HG03442 (cell line): Measurements from ENCODE around the gene OR56B1.

Source experiments
- ATAC-seq: cut with Tn5 transposase; IDR thresholded peaks from one replicate; pipeline ENCODE4 v1.9.1; 2021; ENCODE audit warnings: mild to moderate bottlenecking, moderate library complexity; ENCODE audit not compliant: unreplicated experiment

OR56B1 gene

DNA sequence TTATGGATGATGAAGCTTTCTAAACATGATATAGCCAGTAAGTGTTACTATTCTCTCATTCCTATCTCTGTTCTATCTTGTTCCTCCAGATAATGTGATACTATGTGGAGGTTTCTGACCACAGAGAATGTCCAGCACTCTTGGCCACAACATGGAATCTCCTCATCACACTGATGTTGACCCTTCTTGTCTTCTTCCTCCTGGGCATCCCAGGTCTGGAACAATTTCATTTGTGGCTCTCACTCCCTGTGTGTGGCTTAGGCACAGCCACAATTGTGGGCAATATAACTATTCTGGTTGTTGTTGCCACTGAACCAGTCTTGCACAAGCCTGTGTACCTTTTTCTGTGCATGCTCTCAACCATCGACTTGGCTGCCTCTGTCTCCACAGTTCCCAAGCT lies 9.9 kb upstream of the OR56B1 start:
- ATAC-seq, result no peak

DNA sequence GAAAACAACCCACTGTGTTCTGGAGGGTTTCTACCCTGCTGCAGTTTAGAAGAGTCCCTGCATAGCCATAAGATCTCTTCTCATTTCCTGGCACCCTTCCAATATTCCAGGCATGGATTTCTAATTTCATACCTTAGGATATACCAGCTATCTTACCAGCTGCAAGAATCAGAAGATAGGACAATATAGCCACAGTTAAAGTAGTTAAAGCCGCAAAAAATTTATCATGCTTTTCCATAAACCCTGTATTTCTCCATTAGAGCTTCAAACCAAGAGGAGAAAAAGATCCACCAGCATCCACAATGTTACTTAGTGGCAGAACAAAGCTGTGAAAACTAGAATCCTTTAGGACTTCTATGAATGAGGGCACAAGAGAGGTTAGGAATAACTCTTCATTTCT lies 8.6 kb upstream of the OR56B1 start:
- ATAC-seq, result no peak

- no peak for ATAC-seq
These were observed 843 bp downstream of the OR56B1 start for GRCh38 chr11:5737091-5737490.

- no peak for ATAC-seq
These were observed 1.6 kb downstream of the OR56B1 start for GRCh38 chr11:5737670-5738392.

- ATAC-seq, result no peak
These were observed 2.2 kb downstream of the OR56B1 start for GRCh38 chr11:5738431-5738830.

DNA sequence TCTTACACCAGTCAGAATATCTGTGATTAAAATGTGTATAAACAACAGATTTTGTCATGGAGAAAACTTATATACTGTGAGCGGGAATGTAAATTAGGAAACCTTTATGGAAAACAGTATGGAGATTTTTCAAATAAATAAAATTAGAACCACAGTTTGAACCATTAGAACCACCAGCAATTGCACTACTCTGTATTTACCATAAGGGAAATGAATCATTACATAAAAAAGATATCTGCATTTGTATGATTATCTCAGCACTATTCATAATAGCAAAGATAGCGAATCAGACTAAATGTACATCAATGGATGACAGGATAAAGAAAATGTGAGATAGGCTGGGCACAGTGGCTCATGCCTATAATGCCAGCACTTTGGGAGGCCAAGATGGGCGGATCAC lies 10.4 kb downstream of the OR56B1 start:
- ATAC-seq, result no peak

- no peak for ATAC-seq
These were observed 13.6 kb downstream of the OR56B1 start for GRCh38 chr11:5749836-5750235.

DNA sequence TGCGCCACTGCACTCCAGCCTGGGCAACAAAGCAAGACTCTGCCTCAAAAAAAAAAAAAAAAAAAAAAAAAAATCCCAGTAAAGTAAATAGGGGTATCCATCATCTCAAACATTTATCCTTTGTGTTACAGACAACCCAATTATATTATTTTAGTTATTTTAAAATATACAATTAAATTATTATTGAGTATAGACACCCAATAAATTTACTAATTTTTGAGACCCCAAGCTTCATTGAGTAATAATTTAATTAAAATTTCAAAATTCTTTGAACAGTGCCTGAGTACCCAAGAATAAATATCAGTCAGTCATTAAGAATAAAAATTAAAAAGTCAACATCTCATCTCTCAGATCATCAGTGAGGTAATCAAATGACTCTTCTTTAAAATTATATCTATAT lies 17.7 kb downstream of the OR56B1 start, which contains the start of gene OR52N4:
Gene OR52N4 (plus strand): TSS at position 301 of the 400 bp plus-strand sequence. CDS start 498 bp downstream, outside the sequence.
- ATAC-seq, result no peak

GRCh38 chr11:5767056-5767455 lies 30.8 kb downstream of the OR56B1 start:
- no peak for ATAC-seq

GRCh38 chr11:5783255-5783654 lies 47.0 kb downstream of the OR56B1 start, which contains the start of gene OR52N5:
TSS of gene OR52N5 (minus strand) at chr11:5783355. CDS start at chr11:5778634, 4,721 bp downstream.
- ATAC-seq, result no peak
